Gastroesophageal sphincter (tissue), 3 donors: ENCODE results near the gene RESP18.
"Not testable (repeated sequence)": the region's sequence is repeated elsewhere in the genome, so short reads cannot be mapped to it uniquely, and the experiment has no call there.

Experiments
- POLR2A ChIP-seq, 2 donors: fragments of 450-650 bp; IDR thresholded peaks; one replicate each; pipeline ENCODE4 v1.6.1; 2017; ENCODE audit warnings: antibody characterized with exemption in 2 of 2, mild to moderate bottlenecking in 2 of 2, moderate library complexity in 1 of 2
- POLR2AphosphoS5 ChIP-seq: sonication (generic); formaldehyde crosslinking; IDR thresholded peaks from one replicate; pipeline ENCODE4 v1.6.1; 2017; ENCODE audit warnings: antibody characterized with exemption
- TF ChIP-seq, protein P1 (sequence below), 4 experiments: fragments of 200-600 bp in 2 of 4; fragments of 450-650 bp in 2 of 4; sonication (generic) in 1 of 4; IDR thresholded peaks; one replicate each; pipeline ENCODE4 v1.5.1; 2017 to 2019; ENCODE audit warnings: antibody characterized with exemption in 4 of 4, mild to moderate bottlenecking in 2 of 4, moderate library complexity in 2 of 4

DNA sequence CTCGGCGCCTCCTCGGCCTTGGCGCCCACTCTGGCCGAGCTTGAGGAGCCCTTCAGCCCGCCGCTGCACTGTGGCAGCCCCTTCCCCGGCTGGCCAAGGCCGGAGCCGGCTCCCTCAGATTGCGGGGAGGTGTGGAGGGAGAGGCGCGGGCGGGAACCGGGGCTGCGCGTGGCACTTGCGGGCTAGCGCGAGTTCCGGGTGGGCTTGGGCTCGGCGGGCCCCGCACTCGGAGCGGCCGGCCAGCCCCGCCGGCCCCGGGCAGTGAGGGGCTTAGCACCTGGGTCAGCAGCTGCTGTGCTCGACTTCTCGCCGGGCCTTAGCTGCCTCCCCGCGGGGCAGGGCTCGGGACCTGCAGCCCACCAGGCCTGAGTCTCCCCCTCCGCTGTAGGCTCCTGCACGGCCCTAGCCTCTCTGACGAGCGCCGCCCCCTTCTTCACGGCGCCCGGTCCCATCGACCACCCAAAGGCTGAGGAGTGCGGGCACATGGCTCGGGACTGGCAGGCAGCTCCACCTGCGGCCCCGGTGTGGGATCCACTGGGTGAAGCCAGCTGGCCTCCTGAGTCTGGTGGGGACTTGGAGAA, 19.8 kb downstream of the RESP18 start:
- TF ChIP-seq, protein P1, sequence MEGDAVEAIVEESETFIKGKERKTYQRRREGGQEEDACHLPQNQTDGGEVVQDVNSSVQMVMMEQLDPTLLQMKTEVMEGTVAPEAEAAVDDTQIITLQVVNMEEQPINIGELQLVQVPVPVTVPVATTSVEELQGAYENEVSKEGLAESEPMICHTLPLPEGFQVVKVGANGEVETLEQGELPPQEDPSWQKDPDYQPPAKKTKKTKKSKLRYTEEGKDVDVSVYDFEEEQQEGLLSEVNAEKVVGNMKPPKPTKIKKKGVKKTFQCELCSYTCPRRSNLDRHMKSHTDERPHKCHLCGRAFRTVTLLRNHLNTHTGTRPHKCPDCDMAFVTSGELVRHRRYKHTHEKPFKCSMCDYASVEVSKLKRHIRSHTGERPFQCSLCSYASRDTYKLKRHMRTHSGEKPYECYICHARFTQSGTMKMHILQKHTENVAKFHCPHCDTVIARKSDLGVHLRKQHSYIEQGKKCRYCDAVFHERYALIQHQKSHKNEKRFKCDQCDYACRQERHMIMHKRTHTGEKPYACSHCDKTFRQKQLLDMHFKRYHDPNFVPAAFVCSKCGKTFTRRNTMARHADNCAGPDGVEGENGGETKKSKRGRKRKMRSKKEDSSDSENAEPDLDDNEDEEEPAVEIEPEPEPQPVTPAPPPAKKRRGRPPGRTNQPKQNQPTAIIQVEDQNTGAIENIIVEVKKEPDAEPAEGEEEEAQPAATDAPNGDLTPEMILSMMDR (IDR thresholded peaks at IDR 0.05) = not testable (repeated sequence)
- TF ChIP-seq POLR2AphosphoS5; POLR2A (IDR thresholded peaks at IDR 0.05): not testable (repeated sequence)
